HCT116 (cell line): Measurements from ENCODE around the gene PACRG. TPM values are rescaled to one million over a fixed set of nuclear protein-coding genes. Genes with fewer than 3 reads are reported as not detected.

Source experiments
- ATAC-seq: fragments of 200-7000 bp; cut with Tn5 transposase; 2 replicates; pipeline ENCODE4 v1.9.1; 2020; ENCODE audit warnings: mild to moderate bottlenecking, moderate library complexity
- BruUV-seq: library from RNA; stranded (reverse); fragments of 400-500 nt; replicated peaks from 2 replicates; lab custom pipeline; 2021; lab: Mats Ljungman, UMichigan
- CTCF ChIA-PET: fragments of 300-600 bp; sonication (Branson Sonifier 250); formaldehyde crosslinking; loops from one replicate; lab custom pipeline; 2021; ENCODE audit warnings: antibody characterized with exemption; lab: Charles Lee
- POLR2A ChIA-PET: fragments of 300-600, 350-600 bp; sonication (Branson Sonifier 250); formaldehyde crosslinking; loops from one replicate; lab custom pipeline; 2021; ENCODE audit warnings: antibody characterized with exemption; lab: Charles Lee
- RAD21 ChIA-PET, 2 experiments: fragments of 300-600 bp; sonication (Branson Sonifier 250); formaldehyde crosslinking; loops; one replicate each; lab custom pipeline; 2023; ENCODE audit warnings: low total read pairs in 2 of 2; ENCODE audit not compliant: uncharacterized antibody in 2 of 2, unreplicated experiment in 2 of 2, low non-redundant PET in 1 of 2; lab: Charles Lee
- DNase-seq: peaks from one replicate; pipeline ENCODE4 v3.0.0-alpha.2; 2010; ENCODE audit warnings: low read depth, low spot score
- H2AFZ ChIP-seq: fragments of 200-600 bp; shearing (Covaris generic), sonication (generic); 2 replicates; pipeline ENCODE4 v1.6.1; 2017; ENCODE audit warnings: low read depth, mixed run types, mixed read lengths, antibody characterized with exemption, low read length; ENCODE audit not compliant: poor library complexity, severe bottlenecking
- H3K27ac ChIP-seq: 2 replicates; pipeline ENCODE4 v1.5.1; 2012; ENCODE audit warnings: low read depth, low read length
- H3K27me3 ChIP-seq: fragments of 200-600 bp; sonication (generic); 2 replicates; pipeline ENCODE4 v1.6.1; 2016; ENCODE audit warnings: mixed run types, low read length, mixed read lengths; ENCODE audit not compliant: insufficient read depth
- H3K36me3 ChIP-seq, 2 experiments: fragments of 200-500 bp in 1 of 2; fragments of 200-600 bp in 1 of 2; sonication (Bioruptor generic) in 1 of 2; sonication (generic) in 1 of 2; 2 replicates each; pipeline versions ENCODE4 v1.5.1 to v1.6.1; 2014 to 2016; ENCODE audit warnings: low read length in 2 of 2, inconsistent platforms in 1 of 2, mixed read lengths in 1 of 2, mixed run types in 1 of 2; ENCODE audit not compliant: insufficient read depth in 2 of 2, control insufficient read depth in 1 of 2
- H3K4me1 ChIP-seq, 2 experiments: fragments of 200-600 bp in 1 of 2; sonication (generic) in 1 of 2; 2 replicates each; pipeline versions ENCODE4 v1.5.1 to v1.6.1; 2012 to 2017; ENCODE audit warnings: low read length in 2 of 2, inconsistent platforms in 1 of 2, mild to moderate bottlenecking in 1 of 2, mixed read lengths in 1 of 2, mixed run types in 1 of 2, moderate library complexity in 1 of 2; ENCODE audit not compliant: insufficient read depth in 2 of 2, control insufficient read depth in 1 of 2
- H3K4me2 ChIP-seq: fragments of 200-600 bp; sonication (generic); 2 replicates; pipeline ENCODE4 v1.6.1; 2017; ENCODE audit warnings: mixed run types, low read length, mixed read lengths
- H3K4me3 ChIP-seq, 2 experiments: fragments of 200-600 bp in 1 of 2; sonication (generic) in 1 of 2; replicated peaks in 1 of 2; 2 replicates each; pipeline ENCODE4 v1.5.1; 2011 to 2016; ENCODE audit warnings: low read length in 2 of 2, control low read depth in 1 of 2, low read depth in 1 of 2, mild to moderate bottlenecking in 1 of 2, mixed read lengths in 1 of 2, mixed run types in 1 of 2
- H3K79me2 ChIP-seq: fragments of 200-600 bp; sonication (generic); 2 replicates; pipeline ENCODE4 v1.6.1; 2017; ENCODE audit warnings: mild to moderate bottlenecking, mixed run types, low read length, moderate library complexity, mixed read lengths; ENCODE audit not compliant: insufficient read depth
- H3K9ac ChIP-seq: fragments of 200-600 bp; sonication (generic); 2 replicates; pipeline ENCODE4 v1.6.1; 2016; ENCODE audit warnings: low read length, mixed read lengths
- H3K9me2 ChIP-seq: fragments of 200-600 bp; sonication (generic), shearing (Covaris generic); 2 replicates; pipeline ENCODE4 v1.6.1; 2017; ENCODE audit warnings: mixed run types, mild to moderate bottlenecking, moderate library complexity; ENCODE audit not compliant: insufficient read depth
- H3K9me3 ChIP-seq, 2 experiments: fragments of 200-500 bp in 1 of 2; fragments of 200-600 bp in 1 of 2; sonication (Bioruptor generic) in 1 of 2; sonication (generic) in 1 of 2; 2 replicates each; pipeline ENCODE4 v1.6.1; 2014 to 2017; ENCODE audit warnings: low read length in 2 of 2, mixed read lengths in 2 of 2, inconsistent platforms in 1 of 2, low read depth in 1 of 2, mild to moderate bottlenecking in 1 of 2, mixed run types in 1 of 2, moderate library complexity in 1 of 2; ENCODE audit not compliant: control insufficient read depth in 1 of 2, insufficient read depth in 1 of 2
- H4K20me1 ChIP-seq: fragments of 200-600 bp; sonication (generic), shearing (Covaris generic); 2 replicates; pipeline ENCODE4 v1.6.1; 2017; ENCODE audit warnings: mixed run types, mild to moderate bottlenecking, moderate library complexity; ENCODE audit not compliant: insufficient read depth
- EZH2phosphoT487 ChIP-seq: fragments of 200-600 bp; IDR thresholded peaks from 2 replicates; pipeline ENCODE4 v1.6.1; 2018; ENCODE audit warnings: antibody characterized with exemption, borderline replicate concordance
- FOSL1 ChIP-seq: IDR thresholded peaks from 2 replicates; pipeline ENCODE4 v1.6.1; 2012; ENCODE audit warnings: low read depth
- POLR2A ChIP-seq: IDR thresholded peaks from 2 replicates; pipeline ENCODE4 v1.7.0; 2011; ENCODE audit warnings: borderline replicate concordance; ENCODE audit not compliant: insufficient read depth, insufficient read length; ENCODE audit errors: extremely low read depth
- RAD21 ChIP-seq: IDR thresholded peaks from 2 replicates; pipeline ENCODE4 v1.6.1; 2012; ENCODE audit warnings: low read depth, mild to moderate bottlenecking
- SRF ChIP-seq: IDR thresholded peaks from 2 replicates; pipeline ENCODE4 v1.6.1; 2012; ENCODE audit warnings: low read depth
- TCF7L2 ChIP-seq: IDR thresholded peaks from 2 replicates; pipeline ENCODE4 v1.7.0; 2011; ENCODE audit warnings: borderline replicate concordance, inconsistent platforms; ENCODE audit not compliant: insufficient read depth, insufficient read length; ENCODE audit errors: extremely low read depth
- ZNF274 ChIP-seq: fragments of 200-500 bp; sonication (Bioruptor generic); IDR thresholded peaks from 2 replicates; pipeline ENCODE4 v1.6.1; 2014; ENCODE audit warnings: mild to moderate bottlenecking, low read depth, low read length, inconsistent platforms
- intact Hi-C: fragments of 100-400 bp; cut with micrococcal nuclease; formaldehyde crosslinking; loops from 2 replicates; pipeline ENCODE4 v1.10.0; 2022
- total RNA-seq: library from RNA; stranded (reverse); gene quantifications from one replicate; pipeline ENCODE4 v1.2.1, GENCODE V29; 2021; ENCODE audit not compliant: unreplicated experiment

The PACRG gene
- total RNA-seq, 1 experiment from 2014 or later: 0.71 TPM

GRCh38 chr6:163182696-163183095 lies 454.9 kb downstream of the PACRG start:
- no peaks in the 10 kb centered on the region for H3K27me3 ChIP-seq
- H4K20me1 ChIP-seq: no peaks in the 10 kb centered on the region
- H2AFZ ChIP-seq: no peak overlapping the region
- ChIA-PET POLR2A (no interaction called here), CTCF (no interaction called here), RAD21 (no interaction called here)
- no peak overlapping the region for H3K9ac ChIP-seq
- H3K4me1 ChIP-seq: peaks cover 0 to 4% of the 10 kb centered on the region in 2 experiments; a peak in 1 of 4 replicates
- no peaks in the 10 kb centered on the region; a peak in 1 of 4 replicates for H3K9me3 ChIP-seq
- TF ChIP-seq POLR2A (no peak), SRF (no peak)
- H3K79me2 ChIP-seq: no peaks in the 10 kb centered on the region
- intact Hi-C loops: loop anchor here (5.0 to 10.0 kb wide), 2 partner anchors 372 to 925 kb away; no protein-coding TSS in a partner anchor
- no peak overlapping the region for H3K4me2 ChIP-seq
- H3K9me2 ChIP-seq: no peaks in the 10 kb centered on the region
- H3K36me3 ChIP-seq: no peaks in the 10 kb centered on the region
- BruUV-seq: no TSS peak
- no peak overlapping the region for H3K27ac ChIP-seq
- no peak overlapping the region for H3K4me3 ChIP-seq
- DNase-seq: no peak
- ATAC-seq: no peak

- Histone ChIP-seq H3K4me3 (no peak overlapping the region), H3K9ac (no peak overlapping the region), H3K36me3 (no peaks in the 10 kb centered on the region), H4K20me1 (no peaks in the 10 kb centered on the region), H3K27me3 (no peaks in the 10 kb centered on the region), H2AFZ (no peak overlapping the region), H3K4me2 (no peak overlapping the region), H3K9me3 (no peaks in the 10 kb centered on the region; a peak in 1 of 4 replicates), H3K9me2 (no peaks in the 10 kb centered on the region), H3K4me1 (peaks cover 0 to 4% of the 10 kb centered on the region in 2 experiments; a peak in 1 of 4 replicates), H3K79me2 (no peaks in the 10 kb centered on the region), H3K27ac (no peak overlapping the region)
- CTCF ChIA-PET: no interaction called here
- no peak for ATAC-seq
- TF ChIP-seq TCF7L2 (no peak), ZNF274 (no peak), FOSL1 (no peak), EZH2phosphoT487 (no peak), SRF (no peak), RAD21 (no peak)
- DNase-seq: no peak
- POLR2A ChIA-PET: no interaction called here
- intact Hi-C loops: loop anchor here (5.0 to 10.0 kb wide), 2 partner anchors 371 to 923 kb away; no protein-coding TSS in a partner anchor
- RAD21 ChIA-PET: no interaction called here
- BruUV-seq: no TSS peak
Measured at GRCh38 chr6:163183806-163184205, 456.0 kb downstream of the PACRG start.
